GM12878 (cell line): ENCODE measurements around the gene ADGRL3. TPM values are rescaled to one million over a fixed set of nuclear protein-coding genes. Genes with fewer than 3 reads are reported as not detected.

Source experiments
- ATAC-seq: fragments of 200-7000 bp; cut with Tn5 transposase; 3 replicates; pipeline ENCODE4 v1.9.1; 2020; ENCODE audit warnings: mild to moderate bottlenecking, moderate library complexity
- BruUV-seq: library from RNA; stranded (reverse); fragments of 400-500 nt; replicated peaks from 2 replicates; lab custom pipeline; 2021; lab: Mats Ljungman, UMichigan
- CTCF ChIA-PET: fragments of 300-600 bp; sonication (Branson Sonifier 250); formaldehyde crosslinking; extraction: SDS; loops from one replicate; lab custom pipeline; 2021; ENCODE audit warnings: inconsistent platforms; lab: Yijun Ruan, JAX
- POLR2A ChIA-PET: fragments of 350-600 bp; formaldehyde crosslinking; extraction: SDS; loops from one replicate; lab custom pipeline; 2021; ENCODE audit warnings: inconsistent platforms; lab: Charles Lee
- RAD21 ChIA-PET: fragments of 300-600 bp; sonication (Branson Sonifier 250); formaldehyde crosslinking; loops from one replicate; lab custom pipeline; 2023; ENCODE audit warnings: antibody characterized with exemption; ENCODE audit not compliant: unreplicated experiment; lab: Charles Lee
- SMC1A ChIA-PET: fragments of 300-600 bp; sonication (Branson Sonifier 250); formaldehyde crosslinking; loops from one replicate; lab custom pipeline; 2023; ENCODE audit not compliant: unreplicated experiment, uncharacterized antibody; lab: Charles Lee
- DNase-seq: peaks from one replicate; pipeline ENCODE4 v3.0.0-alpha.2; 2011; ENCODE audit warnings: low read depth, low spot score
- FAIRE-seq: peaks from 3 replicates; lab custom pipeline; 2011; peaks lifted over from hg19 to GRCh38; lab: Jason Lieb, UNC
- H2AFZ ChIP-seq: 2 replicates; pipeline ENCODE4 v1.6.0; 2011; ENCODE audit warnings: low read depth, low read length, control low read depth; ENCODE audit not compliant: control insufficient read depth
- H3K27ac ChIP-seq: 2 replicates; pipeline ENCODE4 v1.5.1; 2011; ENCODE audit warnings: control low read depth; ENCODE audit not compliant: control insufficient read depth, insufficient read depth
- H3K27me3 ChIP-seq, 2 experiments: replicated peaks in 1 of 2; 2 replicates each; pipeline versions ENCODE4 v1.6.0 to v1.6.1; 2011; ENCODE audit warnings: low read length in 1 of 2; ENCODE audit not compliant: control insufficient read depth in 2 of 2, insufficient read depth in 2 of 2
- H3K36me3 ChIP-seq, 2 experiments: 2 replicates each; pipeline ENCODE4 v1.5.1; 2011; ENCODE audit warnings: low read length in 1 of 2; ENCODE audit not compliant: control insufficient read depth in 2 of 2, insufficient read depth in 2 of 2
- H3K4me1 ChIP-seq: 2 replicates; pipeline ENCODE4 v1.6.1; 2011; ENCODE audit warnings: mild to moderate bottlenecking, low read length, moderate library complexity, mixed read lengths; ENCODE audit not compliant: control insufficient read depth, insufficient read depth
- H3K4me2 ChIP-seq: 2 replicates; pipeline ENCODE4 v1.6.0; 2011; ENCODE audit warnings: control low read depth; ENCODE audit not compliant: control insufficient read depth, insufficient read depth
- H3K4me3 ChIP-seq: fragments of 200-600 bp; sonication (generic); 2 replicates; pipeline ENCODE4 v1.5.1; 2016
- H3K79me2 ChIP-seq: 2 replicates; pipeline ENCODE4 v1.6.0; 2011; ENCODE audit warnings: low read length; ENCODE audit not compliant: control insufficient read depth, insufficient read depth
- H3K9ac ChIP-seq: 2 replicates; pipeline ENCODE4 v1.8.0; 2011; ENCODE audit warnings: low read length, control low read depth, mixed read lengths; ENCODE audit not compliant: control insufficient read depth, insufficient read depth
- H3K9me3 ChIP-seq: replicated peaks from 3 replicates; pipeline ENCODE4 v1.5.1; 2011; ENCODE audit warnings: mild to moderate bottlenecking, low read length; ENCODE audit not compliant: control insufficient read depth, insufficient read depth
- H4K20me1 ChIP-seq: 2 replicates; pipeline ENCODE4 v1.6.0; 2011; ENCODE audit not compliant: control insufficient read depth, insufficient read depth
- CBX5 ChIP-seq: sonication (generic); IDR thresholded peaks from 2 replicates; pipeline ENCODE4 v1.6.1; 2016; ENCODE audit warnings: low read depth, moderate library complexity, mild to moderate bottlenecking, inconsistent platforms
- CHD2 ChIP-seq: IDR thresholded peaks from 2 replicates; pipeline ENCODE4 v1.6.1; 2011; ENCODE audit warnings: low read depth, low read length, improper control_type of control experiment, borderline replicate concordance
- CHD4 ChIP-seq: fragments of 200-600 bp; sonication (generic); IDR thresholded peaks from 2 replicates; pipeline ENCODE4 v1.6.1; 2016; ENCODE audit warnings: mild to moderate bottlenecking
- NFYA ChIP-seq: IDR thresholded peaks from 2 replicates; pipeline ENCODE4 v1.6.1; 2011; ENCODE audit warnings: low read depth, mild to moderate bottlenecking, low read length, improper control_type of control experiment, borderline replicate concordance
- NFYB ChIP-seq: IDR thresholded peaks from 2 replicates; pipeline ENCODE4 v1.6.1; 2011; ENCODE audit warnings: low read depth, mild to moderate bottlenecking, low read length, improper control_type of control experiment, moderate library complexity; ENCODE audit not compliant: insufficient read depth
- NR2F1 ChIP-seq: fragments of 450-650 bp; conservative IDR thresholded peaks from 2 replicates; pipeline ENCODE4 v1.6.1; 2017; ENCODE audit warnings: mild to moderate bottlenecking
- NRF1 ChIP-seq: conservative IDR thresholded peaks from 2 replicates; pipeline ENCODE4 v1.6.1; 2011; ENCODE audit warnings: mild to moderate bottlenecking, low read depth, low read length, improper control_type of control experiment
- PAX5 ChIP-seq: IDR thresholded peaks from 2 replicates; pipeline ENCODE4 v1.6.1; 2011; ENCODE audit warnings: low read depth, low read length, borderline replicate concordance
- RAD51 ChIP-seq: fragments of 450-650 bp; IDR thresholded peaks from 2 replicates; pipeline ENCODE4 v1.6.1; 2016; ENCODE audit warnings: moderate library complexity, mild to moderate bottlenecking, inconsistent platforms
- RFX5 ChIP-seq: IDR thresholded peaks from 2 replicates; pipeline ENCODE4 v1.6.1; 2011; ENCODE audit warnings: low read depth, low read length, improper control_type of control experiment
- SMAD5 ChIP-seq: IDR thresholded peaks from 2 replicates; pipeline ENCODE4 v1.6.1; 2016; ENCODE audit warnings: antibody characterized with exemption, low read depth
- STAT3 ChIP-seq: IDR thresholded peaks from 2 replicates; pipeline ENCODE4 v1.6.1; 2011; ENCODE audit warnings: low read depth, low read length, improper control_type of control experiment
- SUZ12 ChIP-seq: fragments of 200-600 bp; sonication (generic); IDR thresholded peaks from one replicate; pipeline ENCODE4 v1.6.1; 2018; ENCODE audit warnings: antibody characterized with exemption, mild to moderate bottlenecking; ENCODE audit not compliant: unreplicated experiment
- TARDBP ChIP-seq: IDR thresholded peaks from 2 replicates; pipeline ENCODE4 v1.6.1; 2016; ENCODE audit warnings: borderline replicate concordance
- YY1 ChIP-seq: IDR thresholded peaks from 2 replicates; pipeline ENCODE4 v1.6.1; 2011; ENCODE audit warnings: low read depth, mild to moderate bottlenecking, low read length
- ZNF384 ChIP-seq: IDR thresholded peaks from 2 replicates; pipeline ENCODE4 v1.6.1; 2012; ENCODE audit warnings: low read depth, mild to moderate bottlenecking, low read length, improper control_type of control experiment, borderline replicate concordance
- WGBS: methylation state at CpG from one replicate; pipeline ENCODE4 v1.1.6; 2016; ENCODE audit warnings: low lambda C conversion rate; ENCODE audit not compliant: insufficient replicate concordance, insufficient coverage; ENCODE audit errors: missing lambda C conversion rate; 5-methylcytosine and 5-hydroxymethylcytosine counted together
- in situ Hi-C: fragments of 300-500 bp; cut with MboI; formaldehyde crosslinking; loops from 9 replicates; pipeline ENCODE4 v1.14.3; 2018; ENCODE audit warnings: mixed read lengths
- intact Hi-C: fragments of 100-400 bp; cut with micrococcal nuclease; formaldehyde crosslinking; loops from one replicate; pipeline ENCODE4 v1.14.2; 2022; ENCODE audit not compliant: unreplicated experiment
- polyA plus RNA-seq, 11 experiments: library from polyadenylated mRNA; depleted of rRNA in 4 of 11; unstranded in 6 of 11; stranded (reverse) in 5 of 11; fragments of >200 nt; fragmentation: Nextera tagmentation in 4 of 11; fragmentation: Illumina TruSeq in 1 of 11; extraction: Ambion mirVana in 4 of 11; extraction: Trizol in 1 of 11; gene quantifications; 1 replicate in 1 of 11; 2 replicates in 10 of 11; pipeline versions ENCODE4 v1.2.1 to v1.2.3, GENCODE V29; 2011 to 2016; ENCODE audit warnings: inconsistent platforms in 2 of 11, missing spikeins in 2 of 11, low read depth in 1 of 11
- total RNA-seq, 4 experiments: library from RNA; depleted of rRNA in 3 of 4; stranded (reverse); fragments of >200 nt in 3 of 4; fragmentation: Illumina TruSeq in 1 of 4; extraction: Trizol in 1 of 4; gene quantifications; 2 replicates each; pipeline versions ENCODE4 v1.2.1 to v1.2.3, GENCODE V29; 2013 to 2021
- TF ChIP-seq, protein P1 (sequence below): fragments of 450-650 bp; IDR thresholded peaks from 2 replicates; pipeline ENCODE4 v1.6.1; 2017; ENCODE audit warnings: mild to moderate bottlenecking, low read depth, inconsistent platforms; ENCODE audit not compliant: poor library complexity, severe bottlenecking
- TF ChIP-seq, protein P2 (sequence below): fragments of 450-650 bp; conservative IDR thresholded peaks from 2 replicates; pipeline ENCODE4 v1.6.1; 2017; ENCODE audit warnings: mild to moderate bottlenecking, moderate library complexity
- TF ChIP-seq, protein P3 (sequence below): fragments of 450-650 bp; formaldehyde crosslinking; IDR thresholded peaks from 2 replicates; pipeline ENCODE4 v1.5.0; 2022; ENCODE audit warnings: mild to moderate bottlenecking, missing genetic modification characterization

Gene ADGRL3
- total and polyA plus RNA-seq, 10 of the 15 experiments (the other 5 are each of a cell fraction or from before 2014, with no cell fraction given): 1.1 TPM; not detected in 9

DNA sequence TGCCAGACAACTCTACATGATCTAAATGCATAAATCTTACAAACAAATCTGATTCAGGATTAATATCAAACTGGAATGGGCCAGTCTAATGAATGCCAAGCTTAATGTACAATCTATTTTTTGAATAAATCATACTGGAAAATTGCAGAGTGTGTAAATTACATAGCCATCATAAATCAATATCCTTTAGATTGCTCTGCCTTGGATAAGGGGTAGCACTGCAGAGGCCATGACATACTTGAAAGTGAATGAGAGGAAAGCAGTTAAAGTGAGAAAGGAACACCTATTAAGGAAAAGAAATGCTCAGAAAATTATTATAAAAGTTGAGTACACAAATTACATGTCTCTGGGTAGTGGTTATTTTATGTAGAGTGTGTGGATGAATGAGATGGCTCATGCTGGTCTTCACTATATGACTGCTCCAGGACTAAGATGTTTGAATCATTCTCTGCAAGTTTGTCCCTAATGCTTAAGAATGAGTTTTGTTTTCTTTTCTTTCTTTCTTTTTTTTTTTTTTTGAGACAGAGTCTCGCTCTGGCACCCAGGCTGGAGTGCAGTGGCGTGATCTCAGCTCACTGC, 100.2 kb downstream of the ADGRL3 start:
- no peaks in the 10 kb centered on the region for H3K79me2 ChIP-seq
- no peaks in the 10 kb centered on the region for H3K4me1 ChIP-seq
- no peak overlapping the region for H2AFZ ChIP-seq
- intact Hi-C loops: no loop called here
- H4K20me1 ChIP-seq: no peaks in the 10 kb centered on the region
- no peak for FAIRE-seq
- H3K36me3 ChIP-seq: no peaks in the 10 kb centered on the region
- no peak overlapping the region for H3K9ac ChIP-seq
- WGBS: no CpG with 5 or more reads among the region's 2 CpGs
- ATAC-seq: no peak
- ChIA-PET SMC1A (no interaction called here), CTCF (interaction anchor here (0.7 kb wide), 1 partner anchor 140 kb away, joined by 3 read pairs; no protein-coding TSS in a partner anchor), POLR2A (interaction anchor here (0.7 kb wide), 1 partner anchor 1065 kb away, joined by 3 read pairs; no protein-coding TSS in a partner anchor), RAD21 (no interaction called here)
- no peaks in the 10 kb centered on the region for H3K27me3 ChIP-seq
- in situ Hi-C loops: no loop called here
- H3K27ac ChIP-seq: no peak overlapping the region
- no TSS peak for BruUV-seq
- no peak overlapping the region for H3K4me2 ChIP-seq
- no peak for DNase-seq
- no peak overlapping the region for H3K4me3 ChIP-seq
- no peaks in the 10 kb centered on the region for H3K9me3 ChIP-seq
- no peak for TF ChIP-seq CHD4
- TF ChIP-seq, protein P1, sequence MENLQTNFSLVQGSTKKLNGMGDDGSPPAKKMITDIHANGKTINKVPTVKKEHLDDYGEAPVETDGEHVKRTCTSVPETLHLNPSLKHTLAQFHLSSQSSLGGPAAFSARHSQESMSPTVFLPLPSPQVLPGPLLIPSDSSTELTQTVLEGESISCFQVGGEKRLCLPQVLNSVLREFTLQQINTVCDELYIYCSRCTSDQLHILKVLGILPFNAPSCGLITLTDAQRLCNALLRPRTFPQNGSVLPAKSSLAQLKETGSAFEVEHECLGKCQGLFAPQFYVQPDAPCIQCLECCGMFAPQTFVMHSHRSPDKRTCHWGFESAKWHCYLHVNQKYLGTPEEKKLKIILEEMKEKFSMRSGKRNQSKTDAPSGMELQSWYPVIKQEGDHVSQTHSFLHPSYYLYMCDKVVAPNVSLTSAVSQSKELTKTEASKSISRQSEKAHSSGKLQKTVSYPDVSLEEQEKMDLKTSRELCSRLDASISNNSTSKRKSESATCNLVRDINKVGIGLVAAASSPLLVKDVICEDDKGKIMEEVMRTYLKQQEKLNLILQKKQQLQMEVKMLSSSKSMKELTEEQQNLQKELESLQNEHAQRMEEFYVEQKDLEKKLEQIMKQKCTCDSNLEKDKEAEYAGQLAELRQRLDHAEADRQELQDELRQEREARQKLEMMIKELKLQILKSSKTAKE: no peak
- no peak for TF ChIP-seq NR2F1
- TF ChIP-seq CBX5: no peak
- no peak for TF ChIP-seq TARDBP
- no peak for TF ChIP-seq SMAD5
- no peak for TF ChIP-seq NRF1
- no peak for TF ChIP-seq YY1
- TF ChIP-seq, protein P2, sequence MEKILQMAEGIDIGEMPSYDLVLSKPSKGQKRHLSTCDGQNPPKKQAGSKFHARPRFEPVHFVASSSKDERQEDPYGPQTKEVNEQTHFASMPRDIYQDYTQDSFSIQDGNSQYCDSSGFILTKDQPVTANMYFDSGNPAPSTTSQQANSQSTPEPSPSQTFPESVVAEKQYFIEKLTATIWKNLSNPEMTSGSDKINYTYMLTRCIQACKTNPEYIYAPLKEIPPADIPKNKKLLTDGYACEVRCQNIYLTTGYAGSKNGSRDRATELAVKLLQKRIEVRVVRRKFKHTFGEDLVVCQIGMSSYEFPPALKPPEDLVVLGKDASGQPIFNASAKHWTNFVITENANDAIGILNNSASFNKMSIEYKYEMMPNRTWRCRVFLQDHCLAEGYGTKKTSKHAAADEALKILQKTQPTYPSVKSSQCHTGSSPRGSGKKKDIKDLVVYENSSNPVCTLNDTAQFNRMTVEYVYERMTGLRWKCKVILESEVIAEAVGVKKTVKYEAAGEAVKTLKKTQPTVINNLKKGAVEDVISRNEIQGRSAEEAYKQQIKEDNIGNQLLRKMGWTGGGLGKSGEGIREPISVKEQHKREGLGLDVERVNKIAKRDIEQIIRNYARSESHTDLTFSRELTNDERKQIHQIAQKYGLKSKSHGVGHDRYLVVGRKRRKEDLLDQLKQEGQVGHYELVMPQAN: no peak
- no peak for TF ChIP-seq NFYA
- TF ChIP-seq SUZ12: no peak
- TF ChIP-seq ZNF384: no peak
- TF ChIP-seq, protein P3, sequence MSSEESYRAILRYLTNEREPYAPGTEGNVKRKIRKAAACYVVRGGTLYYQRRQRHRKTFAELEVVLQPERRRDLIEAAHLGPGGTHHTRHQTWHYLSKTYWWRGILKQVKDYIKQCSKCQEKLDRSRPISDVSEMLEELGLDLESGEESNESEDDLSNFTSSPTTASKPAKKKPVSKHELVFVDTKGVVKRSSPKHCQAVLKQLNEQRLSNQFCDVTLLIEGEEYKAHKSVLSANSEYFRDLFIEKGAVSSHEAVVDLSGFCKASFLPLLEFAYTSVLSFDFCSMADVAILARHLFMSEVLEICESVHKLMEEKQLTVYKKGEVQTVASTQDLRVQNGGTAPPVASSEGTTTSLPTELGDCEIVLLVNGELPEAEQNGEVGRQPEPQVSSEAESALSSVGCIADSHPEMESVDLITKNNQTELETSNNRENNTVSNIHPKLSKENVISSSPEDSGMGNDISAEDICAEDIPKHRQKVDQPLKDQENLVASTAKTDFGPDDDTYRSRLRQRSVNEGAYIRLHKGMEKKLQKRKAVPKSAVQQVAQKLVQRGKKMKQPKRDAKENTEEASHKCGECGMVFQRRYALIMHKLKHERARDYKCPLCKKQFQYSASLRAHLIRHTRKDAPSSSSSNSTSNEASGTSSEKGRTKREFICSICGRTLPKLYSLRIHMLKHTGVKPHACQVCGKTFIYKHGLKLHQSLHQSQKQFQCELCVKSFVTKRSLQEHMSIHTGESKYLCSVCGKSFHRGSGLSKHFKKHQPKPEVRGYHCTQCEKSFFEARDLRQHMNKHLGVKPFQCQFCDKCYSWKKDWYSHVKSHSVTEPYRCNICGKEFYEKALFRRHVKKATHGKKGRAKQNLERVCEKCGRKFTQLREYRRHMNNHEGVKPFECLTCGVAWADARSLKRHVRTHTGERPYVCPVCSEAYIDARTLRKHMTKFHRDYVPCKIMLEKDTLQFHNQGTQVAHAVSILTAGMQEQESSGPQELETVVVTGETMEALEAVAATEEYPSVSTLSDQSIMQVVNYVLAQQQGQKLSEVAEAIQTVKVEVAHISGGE: no peak
- no peak for TF ChIP-seq STAT3
- TF ChIP-seq NFYB: no peak
- no peak for TF ChIP-seq RAD51
- no peak for TF ChIP-seq RFX5
- TF ChIP-seq CHD2: no peak
- TF ChIP-seq PAX5: no peak
